ENCODE measurements around the gene NFKB2.

Gene NFKB2

DNA sequence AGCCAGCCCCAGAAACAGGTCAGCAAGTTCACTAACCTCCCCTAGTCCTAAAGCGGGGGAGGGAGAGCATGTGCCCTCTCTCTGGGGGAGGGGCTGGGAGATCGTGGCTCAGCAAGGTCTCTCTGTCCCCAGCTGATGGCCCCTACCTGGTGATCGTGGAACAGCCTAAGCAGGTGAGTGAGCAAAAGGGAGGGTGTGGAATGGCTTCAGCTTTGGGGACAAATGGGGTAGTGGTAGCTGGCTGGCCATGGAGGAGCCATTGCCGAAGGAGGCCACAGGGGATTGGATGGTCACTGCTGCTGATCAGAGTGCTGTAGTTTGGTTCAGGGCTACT is 779 bp downstream of the NFKB2 start:
- DNase-seq = no peak

DNA sequence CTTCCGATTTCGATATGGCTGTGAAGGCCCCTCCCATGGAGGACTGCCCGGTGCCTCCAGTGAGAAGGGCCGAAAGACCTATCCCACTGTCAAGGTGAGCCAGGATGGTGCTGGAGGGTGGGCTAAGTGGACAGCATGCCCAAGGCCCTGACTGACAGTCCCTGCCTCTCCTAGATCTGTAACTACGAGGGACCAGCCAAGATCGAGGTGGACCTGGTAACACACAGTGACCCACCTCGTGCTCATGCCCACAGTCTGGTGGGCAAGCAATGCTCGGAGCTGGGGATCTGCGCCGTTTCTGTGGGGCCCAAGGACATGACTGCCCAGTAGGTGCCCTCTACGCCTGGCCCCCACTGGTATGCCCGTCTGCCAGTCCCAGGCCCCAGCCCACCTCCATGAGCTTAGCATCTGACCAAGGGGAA is 1.2 kb downstream of the NFKB2 start:
- DNase-seq = no peak

DNA sequence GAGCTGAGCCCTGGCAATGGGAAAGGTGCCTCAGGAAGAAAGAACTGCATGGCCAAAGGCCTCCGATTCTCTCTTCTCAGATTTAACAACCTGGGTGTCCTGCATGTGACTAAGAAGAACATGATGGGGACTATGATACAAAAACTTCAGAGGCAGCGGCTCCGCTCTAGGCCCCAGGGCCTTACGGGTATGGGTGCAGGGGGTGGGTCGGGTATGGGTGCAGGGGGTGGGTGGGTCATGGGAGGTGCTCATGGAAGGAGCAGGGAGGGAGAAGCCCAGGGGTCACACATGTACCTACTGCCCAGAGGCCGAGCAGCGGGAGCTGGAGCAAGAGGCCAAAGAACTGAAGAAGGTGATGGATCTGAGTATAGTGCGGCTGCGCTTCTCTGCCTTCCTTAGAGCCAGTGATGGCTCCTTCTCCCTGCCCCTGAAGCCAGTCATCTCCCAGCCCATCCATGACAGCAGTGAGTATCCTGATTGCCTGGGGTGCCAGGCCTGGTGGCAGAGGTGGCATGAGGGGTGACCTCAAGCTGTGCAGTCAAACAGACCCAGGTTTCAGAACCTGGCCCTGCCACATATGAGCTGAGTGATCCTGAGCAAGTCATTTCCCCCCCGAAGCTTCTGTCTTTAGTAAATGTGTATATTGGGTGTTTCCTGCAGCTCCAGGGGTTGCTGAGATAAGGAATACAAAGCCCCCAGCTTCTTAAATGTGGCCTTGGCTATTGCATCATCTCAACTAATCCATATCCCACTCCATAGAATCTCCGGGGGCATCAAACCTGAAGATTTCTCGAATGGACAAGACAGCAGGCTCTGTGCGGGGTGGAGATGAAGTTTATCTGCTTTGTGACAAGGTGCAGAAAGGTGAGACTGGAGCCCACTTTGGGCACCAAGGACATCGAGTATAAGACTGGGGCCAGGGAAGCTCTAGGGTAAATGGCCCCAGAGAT is 2.0 kb downstream of the NFKB2 start:
- DNase-seq = no peak

DNA sequence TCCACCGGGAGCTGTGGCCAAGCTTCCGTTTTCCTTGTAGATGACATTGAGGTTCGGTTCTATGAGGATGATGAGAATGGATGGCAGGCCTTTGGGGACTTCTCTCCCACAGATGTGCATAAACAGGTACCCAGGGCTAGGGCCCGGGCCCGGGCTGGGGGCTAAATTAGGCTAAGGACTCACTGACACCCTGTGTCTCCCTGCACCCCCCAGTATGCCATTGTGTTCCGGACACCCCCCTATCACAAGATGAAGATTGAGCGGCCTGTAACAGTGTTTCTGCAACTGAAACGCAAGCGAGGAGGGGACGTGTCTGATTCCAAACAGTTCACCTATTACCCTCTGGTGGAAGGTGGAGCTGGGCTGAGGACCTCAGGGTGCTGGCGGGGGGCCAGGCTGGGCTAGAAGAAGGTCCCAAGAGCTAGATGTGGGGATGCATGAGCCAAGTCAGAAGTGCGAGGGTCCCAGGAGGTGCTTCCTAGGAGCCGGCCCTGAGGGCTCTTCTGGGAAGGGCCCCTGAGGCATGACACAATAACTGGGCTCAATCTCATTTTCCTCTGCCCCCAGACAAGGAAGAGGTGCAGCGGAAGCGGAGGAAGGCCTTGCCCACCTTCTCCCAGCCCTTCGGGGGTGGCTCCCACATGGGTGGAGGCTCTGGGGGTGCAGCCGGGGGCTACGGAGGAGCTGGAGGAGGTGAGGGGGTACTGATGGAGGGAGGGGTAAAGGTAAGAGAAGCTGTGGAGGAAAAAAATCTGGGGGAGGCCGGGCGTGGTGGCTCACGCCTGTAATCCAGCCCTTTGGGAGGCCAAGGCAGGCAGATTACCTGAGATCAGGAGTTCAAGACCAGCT is 2.9 kb downstream of the NFKB2 start:
- DNase-seq = no peak

DNA sequence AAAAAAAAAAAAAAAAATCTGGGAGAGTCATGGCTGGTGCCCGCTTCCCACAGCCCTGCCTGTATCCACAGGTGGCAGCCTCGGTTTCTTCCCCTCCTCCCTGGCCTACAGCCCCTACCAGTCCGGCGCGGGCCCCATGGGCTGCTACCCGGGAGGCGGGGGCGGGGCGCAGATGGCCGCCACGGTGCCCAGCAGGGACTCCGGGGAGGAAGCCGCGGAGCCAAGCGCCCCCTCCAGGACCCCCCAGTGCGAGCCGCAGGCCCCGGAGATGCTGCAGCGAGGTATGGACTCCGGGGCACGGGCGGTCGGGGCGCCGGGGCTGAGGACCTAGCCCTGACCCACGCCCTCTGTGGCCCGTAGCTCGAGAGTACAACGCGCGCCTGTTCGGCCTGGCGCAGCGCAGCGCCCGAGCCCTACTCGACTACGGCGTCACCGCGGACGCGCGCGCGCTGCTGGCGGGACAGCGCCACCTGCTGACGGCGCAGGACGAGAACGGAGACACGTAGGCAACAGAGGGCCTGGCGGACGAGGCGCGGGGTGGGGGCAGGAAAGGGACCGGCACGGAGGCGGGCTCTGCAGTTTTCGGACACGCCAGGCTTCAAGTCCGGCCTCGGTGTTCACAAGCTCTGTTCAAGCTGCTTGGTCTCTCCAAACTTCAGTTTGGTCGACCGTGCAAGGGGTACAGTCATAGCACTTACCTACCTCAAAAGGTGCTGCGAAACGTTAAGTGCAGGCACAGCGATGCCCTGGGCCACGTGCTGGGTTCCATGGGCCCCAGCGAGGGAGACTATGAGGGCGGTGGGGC is 3.9 kb downstream of the NFKB2 start:
- DNase-seq = no peak

DNA sequence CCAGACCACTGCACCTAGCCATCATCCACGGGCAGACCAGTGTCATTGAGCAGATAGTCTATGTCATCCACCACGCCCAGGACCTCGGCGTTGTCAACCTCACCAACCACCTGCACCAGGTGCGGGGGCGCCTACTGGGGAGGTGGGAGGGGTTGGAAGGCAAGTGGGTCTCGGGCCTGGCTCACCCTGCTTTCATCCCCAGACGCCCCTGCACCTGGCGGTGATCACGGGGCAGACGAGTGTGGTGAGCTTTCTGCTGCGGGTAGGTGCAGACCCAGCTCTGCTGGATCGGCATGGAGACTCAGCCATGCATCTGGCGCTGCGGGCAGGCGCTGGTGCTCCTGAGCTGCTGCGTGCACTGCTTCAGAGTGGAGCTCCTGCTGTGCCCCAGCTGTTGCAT is 4.6 kb downstream of the NFKB2 start:
- no peak for DNase-seq

DNA sequence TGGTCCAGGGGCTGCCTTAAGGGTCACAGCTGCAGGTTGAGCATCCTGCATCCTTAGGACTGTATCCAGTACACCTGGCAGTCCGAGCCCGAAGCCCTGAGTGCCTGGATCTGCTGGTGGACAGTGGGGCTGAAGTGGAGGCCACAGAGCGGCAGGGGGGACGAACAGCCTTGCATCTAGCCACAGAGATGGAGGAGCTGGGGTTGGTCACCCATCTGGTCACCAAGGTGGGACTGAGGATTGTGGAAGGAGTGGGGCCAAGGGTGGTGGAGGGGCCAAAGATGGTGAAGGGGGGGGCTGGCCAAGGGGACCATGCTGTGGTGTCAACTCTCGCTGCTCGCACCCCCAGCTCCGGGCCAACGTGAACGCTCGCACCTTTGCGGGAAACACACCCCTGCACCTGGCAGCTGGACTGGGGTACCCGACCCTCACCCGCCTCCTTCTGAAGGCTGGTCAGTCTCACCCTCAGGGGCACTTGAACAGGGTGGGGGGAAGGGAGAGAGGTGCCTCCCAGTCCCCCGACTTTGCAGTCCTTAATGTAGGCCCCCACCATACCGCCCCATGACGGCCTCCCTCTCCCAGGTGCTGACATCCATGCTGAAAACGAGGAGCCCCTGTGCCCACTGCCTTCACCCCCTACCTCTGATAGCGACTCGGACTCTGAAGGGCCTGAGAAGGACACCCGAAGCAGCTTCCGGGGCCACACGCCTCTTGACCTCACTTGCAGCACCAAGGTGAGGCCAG is 5.3 kb downstream of the NFKB2 start:
- no peak for DNase-seq

DNA sequence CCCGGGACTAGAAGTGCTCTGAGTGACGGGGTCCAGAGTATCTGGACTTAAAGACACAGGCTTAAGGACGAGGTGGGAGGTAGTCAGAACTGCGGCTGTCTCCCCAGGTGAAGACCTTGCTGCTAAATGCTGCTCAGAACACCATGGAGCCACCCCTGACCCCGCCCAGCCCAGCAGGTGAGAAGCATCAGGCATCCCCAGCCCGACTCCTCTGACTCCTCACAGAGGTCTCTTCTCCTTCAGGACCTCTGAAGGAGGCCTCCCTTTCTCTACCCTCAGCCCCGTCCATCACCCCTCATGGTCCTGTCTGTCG is 5.8 kb downstream of the NFKB2 start:
- no peak for DNase-seq

DNA sequence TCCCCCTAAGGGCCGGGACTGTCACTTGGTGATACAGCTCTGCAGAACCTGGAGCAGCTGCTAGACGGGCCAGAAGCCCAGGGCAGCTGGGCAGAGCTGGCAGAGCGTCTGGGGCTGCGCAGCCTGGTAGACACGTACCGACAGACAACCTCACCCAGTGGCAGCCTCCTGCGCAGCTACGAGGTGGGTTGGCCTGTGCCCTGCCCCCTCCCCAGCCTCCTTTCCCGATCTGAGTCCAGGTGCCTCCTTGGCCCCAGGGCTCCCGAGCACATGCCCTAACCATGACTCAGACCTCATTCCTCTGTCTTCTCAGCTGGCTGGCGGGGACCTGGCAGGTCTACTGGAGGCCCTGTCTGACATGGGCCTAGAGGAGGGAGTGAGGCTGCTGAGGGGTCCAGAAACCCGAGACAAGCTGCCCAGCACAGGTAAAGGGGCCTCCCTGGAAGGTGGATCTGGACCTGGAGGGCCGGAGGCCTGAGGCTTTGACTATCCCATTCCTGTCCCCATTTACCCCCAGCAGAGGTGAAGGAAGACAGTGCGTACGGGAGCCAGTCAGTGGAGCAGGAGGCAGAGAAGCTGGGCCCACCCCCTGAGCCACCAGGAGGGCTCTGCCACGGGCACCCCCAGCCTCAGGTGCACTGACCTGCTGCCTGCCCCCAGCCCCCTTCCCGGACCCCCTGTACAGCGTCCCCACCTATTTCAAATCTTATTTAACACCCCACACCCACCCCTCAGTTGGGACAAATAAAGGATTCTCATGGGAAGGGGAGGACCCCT is 6.4 kb downstream of the NFKB2 start:
- no peak for DNase-seq

DNA sequence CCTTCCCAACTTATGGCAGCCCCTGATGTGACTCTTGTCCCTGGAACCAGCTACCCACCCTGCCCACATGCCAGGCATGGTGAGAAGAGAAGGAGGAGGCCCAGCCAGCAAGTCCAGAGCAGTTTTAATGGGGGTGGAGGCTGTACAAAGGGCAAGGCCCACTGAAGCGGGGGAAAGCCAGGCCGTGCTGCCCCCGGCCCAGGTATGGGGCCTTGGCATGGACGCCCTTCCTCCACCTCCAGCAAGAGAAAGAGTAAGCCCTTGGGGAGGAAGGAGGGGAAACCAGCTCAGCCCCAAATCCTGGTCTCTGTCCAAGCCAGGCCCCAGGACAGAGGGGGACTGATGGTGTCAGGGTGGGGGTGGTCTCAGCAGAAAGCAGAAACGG is 7.0 kb downstream of the NFKB2 start:
- no peak for DNase-seq

DNA sequence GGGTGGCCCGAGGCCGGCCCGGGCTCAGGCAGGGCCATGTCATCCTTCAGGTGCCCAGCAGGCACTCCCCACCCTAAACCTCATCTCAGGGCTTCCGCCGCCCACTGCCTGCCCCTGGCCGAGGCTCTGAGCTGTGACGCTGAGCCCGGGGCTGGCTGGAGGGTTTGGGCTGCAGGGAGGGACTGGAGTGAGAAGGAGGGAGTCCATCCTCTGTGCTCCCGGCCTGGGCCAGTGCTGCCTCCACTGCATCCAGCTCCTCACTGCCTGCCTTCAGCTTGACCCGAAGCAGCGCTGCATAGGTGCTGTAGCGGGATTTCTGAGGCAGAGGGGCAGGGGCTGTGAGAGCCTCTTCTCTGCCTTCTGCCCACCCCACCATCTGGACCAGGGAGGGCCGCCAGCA is 7.6 kb downstream of the NFKB2 start:
- DNase-seq = no peak

DNA sequence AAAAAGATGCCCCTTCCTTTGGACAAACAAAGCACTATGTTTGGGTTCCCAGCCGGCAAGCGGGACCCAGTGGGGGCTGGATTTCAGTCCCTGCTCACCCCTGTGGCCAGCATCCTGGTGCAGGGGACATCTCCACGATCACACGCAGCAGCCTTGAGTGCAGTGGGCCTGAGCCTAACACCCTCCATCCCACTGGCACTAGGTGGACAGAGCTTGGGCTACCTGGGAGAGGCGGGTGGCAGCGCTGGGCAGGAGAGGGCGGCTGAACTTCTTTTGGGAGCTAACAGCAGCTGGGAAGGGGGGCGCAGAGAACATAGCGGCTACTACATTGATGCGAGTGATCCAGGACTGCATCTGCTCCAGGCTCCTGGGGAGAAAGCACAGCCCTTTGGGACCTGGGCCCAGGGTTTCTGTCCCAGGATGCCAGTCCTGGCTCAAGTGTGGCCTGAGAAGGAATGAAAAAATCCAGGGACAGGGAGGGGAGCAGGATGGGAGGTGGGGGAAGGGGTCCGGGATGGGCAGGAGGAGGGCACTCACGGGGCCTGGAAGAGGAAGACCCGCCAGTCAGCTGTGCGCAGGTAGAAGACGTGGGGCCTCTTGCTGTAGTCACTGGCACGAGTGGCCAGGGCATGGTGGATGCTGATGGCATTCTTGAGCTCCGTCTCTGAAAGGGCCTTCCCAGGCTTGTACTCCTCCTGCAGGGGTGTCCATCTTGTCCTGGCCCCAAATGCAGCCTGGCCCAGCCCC is 9.0 kb downstream of the NFKB2 start:
- no peak for DNase-seq

DNA sequence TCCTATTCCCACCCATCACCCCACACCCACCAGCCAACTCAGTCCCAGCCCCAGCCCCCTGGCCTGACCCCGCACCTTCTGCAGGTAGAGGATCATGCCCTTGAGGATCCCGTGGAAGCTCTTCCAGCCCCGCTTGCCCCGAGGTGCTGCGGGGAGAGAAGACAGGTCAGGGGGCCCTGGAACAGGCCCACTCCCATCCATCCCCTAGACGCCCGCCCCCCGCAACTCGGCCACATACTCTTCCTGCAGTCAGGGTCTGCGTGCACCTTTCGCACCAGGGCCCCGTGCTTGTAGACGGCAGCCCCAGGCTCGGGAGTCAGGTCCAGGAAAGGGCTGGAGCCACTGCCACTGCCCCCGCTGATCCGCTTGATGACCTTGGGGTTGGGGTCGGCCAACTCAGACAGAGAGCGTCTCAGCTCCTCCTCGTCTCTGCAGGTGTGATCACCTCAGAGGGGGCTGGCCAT is 9.6 kb downstream of the NFKB2 start:
- no peak for DNase-seq

DNA sequence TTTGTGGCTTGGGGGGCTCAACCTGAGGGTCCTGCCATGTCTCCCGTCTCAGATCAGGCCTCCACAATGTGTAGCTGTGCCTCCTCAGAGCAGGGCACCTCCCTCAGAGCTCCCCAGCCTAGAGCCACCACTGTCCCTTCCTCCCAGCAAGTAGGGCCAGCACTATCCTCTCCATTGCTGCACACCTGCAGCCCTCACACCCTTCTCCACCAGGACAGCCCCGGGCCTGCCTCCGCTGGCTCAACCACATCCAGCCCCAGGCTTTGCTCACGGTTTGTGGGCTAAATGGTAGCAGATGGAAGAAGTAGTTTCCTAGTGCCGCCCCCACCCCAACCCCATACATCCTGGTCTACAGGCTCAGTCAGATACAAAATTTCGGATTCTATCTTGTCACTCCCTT is 10.1 kb downstream of the NFKB2 start:
- DNase-seq = no peak

DNA sequence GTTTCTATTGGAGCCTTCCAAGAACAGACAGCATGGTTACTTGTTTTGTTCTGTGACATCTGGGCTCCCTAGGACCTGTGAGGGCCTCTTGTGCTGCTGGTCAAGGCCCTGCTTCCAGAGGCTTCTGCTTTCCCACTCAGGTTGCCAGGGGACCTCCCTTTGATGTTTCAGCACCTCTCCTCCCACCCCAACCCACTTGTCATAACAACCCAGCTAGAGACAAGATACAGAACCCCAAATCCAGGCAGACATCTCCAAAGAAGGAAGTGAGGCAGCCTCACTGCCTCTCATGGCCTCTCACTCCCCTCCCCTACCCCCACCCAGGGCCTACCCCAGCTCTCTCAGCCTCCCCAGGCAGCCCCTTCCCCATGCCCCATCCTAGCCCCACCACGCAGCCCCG is 11.3 kb downstream of the NFKB2 start:
- no peak for DNase-seq

DNA sequence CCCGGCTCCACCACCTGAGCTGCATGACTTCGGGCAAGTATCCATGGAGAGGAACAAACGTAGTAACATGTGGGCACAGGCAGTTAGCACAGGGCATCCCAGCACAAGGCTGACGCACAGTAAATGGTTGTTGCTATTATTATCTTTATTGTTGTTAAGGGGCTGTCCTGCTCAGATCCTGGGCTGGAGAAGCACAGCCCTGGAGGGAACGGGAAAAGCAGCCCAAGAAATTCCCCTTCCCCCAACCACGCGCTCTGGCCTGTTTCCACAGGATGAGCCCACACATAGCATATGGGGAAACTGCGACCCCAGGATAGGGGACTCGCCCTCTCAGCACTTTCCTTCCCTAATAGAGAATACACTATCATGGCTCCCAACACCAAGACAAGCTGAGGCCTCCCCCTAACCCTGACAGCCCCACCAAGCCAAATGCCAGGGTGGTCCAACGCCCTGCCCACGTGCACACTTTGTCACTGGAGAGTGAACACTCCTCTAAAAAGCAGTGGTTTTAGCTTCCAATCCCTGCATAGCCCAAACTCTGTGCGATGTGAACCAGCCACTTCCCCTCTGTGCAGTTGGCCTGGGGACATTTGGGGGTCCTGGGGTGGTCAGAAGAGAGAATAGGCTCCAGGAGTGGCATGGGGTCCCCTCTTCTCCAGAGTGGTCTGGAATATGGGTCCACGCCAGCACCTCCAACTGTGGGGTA is 12.1 kb downstream of the NFKB2 start:
- no peak for DNase-seq

DNA sequence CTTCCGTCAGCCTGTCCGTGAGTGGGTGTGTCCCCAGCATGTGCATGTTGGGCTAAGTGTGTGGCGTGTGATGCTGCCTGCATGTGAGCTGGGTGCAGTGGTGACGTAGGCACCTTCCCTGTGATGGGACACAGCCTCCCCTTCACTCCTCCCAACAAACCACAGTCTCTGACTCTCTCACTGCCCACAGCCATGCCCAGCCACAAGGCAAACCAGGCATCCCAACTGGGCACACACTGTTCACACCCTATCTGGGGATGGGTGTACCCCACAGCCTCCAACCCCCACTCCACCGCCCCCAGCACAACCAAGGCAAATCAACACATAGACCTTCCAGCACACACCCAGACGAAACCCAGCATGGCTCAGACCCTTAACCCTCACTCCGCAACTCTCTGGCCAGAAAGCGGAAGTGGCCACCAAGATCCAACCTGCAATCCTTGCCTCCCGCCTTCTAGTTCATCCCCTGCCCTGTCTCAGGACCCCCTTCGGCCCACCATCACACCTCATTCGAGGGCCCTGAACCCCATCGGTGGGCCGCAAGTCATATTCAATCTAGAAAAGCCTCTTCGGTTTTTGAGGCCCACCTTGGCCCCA is 12.7 kb downstream of the NFKB2 start:
- no peak for DNase-seq

DNA sequence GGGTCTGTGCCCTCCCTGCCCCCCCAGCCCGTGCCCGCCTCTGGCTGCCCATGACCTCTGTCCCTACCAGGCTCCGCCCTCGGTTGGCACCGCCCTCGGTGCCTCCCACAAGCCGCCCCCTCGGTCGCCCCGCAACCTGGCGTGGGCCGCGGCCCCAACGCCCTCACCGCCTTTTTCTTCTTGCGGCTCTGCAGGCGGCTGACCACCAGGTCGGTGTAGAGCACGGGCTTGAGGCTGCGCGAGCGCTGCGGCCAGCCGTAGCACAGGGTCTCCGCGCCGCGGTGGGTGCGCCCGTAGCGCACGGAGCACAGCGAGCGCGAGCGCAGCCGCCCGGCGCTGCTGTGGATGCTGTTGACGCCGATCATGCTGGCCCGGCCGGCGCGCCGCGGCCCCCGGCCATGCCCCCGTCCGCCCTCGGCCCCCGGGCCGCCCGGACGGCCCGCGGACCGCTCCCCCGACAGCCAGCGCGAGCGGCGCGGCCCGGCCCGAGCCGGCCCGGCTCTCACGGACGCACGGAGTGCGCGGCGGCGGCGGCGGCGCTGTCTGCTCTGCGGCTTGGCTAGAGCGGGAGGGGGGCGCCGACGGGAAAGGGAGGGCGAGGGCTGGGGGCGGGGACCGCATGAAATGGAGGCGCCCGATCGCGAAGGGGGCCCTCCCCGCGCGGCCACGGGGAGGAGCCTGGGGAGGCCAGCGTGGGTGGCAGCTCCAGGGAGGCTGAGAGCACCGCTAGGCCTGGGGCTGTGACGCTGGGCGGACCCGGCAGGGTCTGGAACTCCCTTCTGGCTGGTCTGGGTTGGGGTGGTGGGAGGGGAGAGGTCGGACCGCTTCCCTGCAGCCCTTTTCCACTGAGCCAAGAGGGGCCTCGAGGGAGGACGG is 13.5 kb downstream of the NFKB2 start:
- DNase-seq = no peak
